ENCODE results near the gene ADAM33.

ADAM33 gene

GRCh38 chr20:3677733-3678132 is 4.1 kb downstream of the ADAM33 start:
- Histone ChIP-seq H3K9ac (ENCODE audit: low read depth in 1 of 2, low read length in 2 of 2) (no peak overlapping the region), H3K36me3 (ENCODE audit: control insufficient read depth in 1 of 2, insufficient read depth in 2 of 2, low read length in 2 of 2) (no peaks in the 10 kb centered on the region), H3K4me1 (ENCODE audit: control insufficient read depth in 1 of 2, insufficient read depth in 2 of 2, low read length in 2 of 2) (no peaks in the 10 kb centered on the region), H3K27me3 (ENCODE audit: control insufficient read depth in 1 of 2, insufficient read depth in 2 of 2, low read length in 2 of 2) (peaks cover 39 to 43% of the 10 kb centered on the region in 2 donors), H3K4me3 (ENCODE audit: low read depth in 1 of 2, low read length in 2 of 2) (no peak overlapping the region), H3K27ac (ENCODE audit: low read depth, low read length) (no peak overlapping the region), H3K9me3 (ENCODE audit: control insufficient read depth in 1 of 2, low read length in 2 of 2) (no peaks in the 10 kb centered on the region)

GRCh38 chr20:3674995-3675900 is 6.6 kb downstream of the ADAM33 start:
- Histone ChIP-seq H3K36me3 (ENCODE audit: control insufficient read depth in 1 of 2, insufficient read depth in 2 of 2, low read length in 2 of 2) (no peaks in the 10 kb centered on the region), H3K27ac (ENCODE audit: low read depth, low read length) (no peak overlapping the region), H3K9ac (ENCODE audit: low read depth in 1 of 2, low read length in 2 of 2) (no peak overlapping the region), H3K9me3 (ENCODE audit: control insufficient read depth in 1 of 2, low read length in 2 of 2) (no peaks in the 10 kb centered on the region), H3K27me3 (ENCODE audit: control insufficient read depth in 1 of 2, insufficient read depth in 2 of 2, low read length in 2 of 2) (peaks cover 34 to 36% of the 10 kb centered on the region in 2 donors), H3K4me3 (ENCODE audit: low read depth in 1 of 2, low read length in 2 of 2) (no peak overlapping the region), H3K4me1 (ENCODE audit: control insufficient read depth in 1 of 2, insufficient read depth in 2 of 2, low read length in 2 of 2) (no peaks in the 10 kb centered on the region)

GRCh38 chr20:3674447-3674846 is 7.4 kb downstream of the ADAM33 start:
- no peaks in the 10 kb centered on the region for H3K4me1 ChIP-seq (ENCODE audit: control insufficient read depth in 1 of 2, insufficient read depth in 2 of 2, low read length in 2 of 2)
- H3K36me3 ChIP-seq (ENCODE audit: control insufficient read depth in 1 of 2, insufficient read depth in 2 of 2, low read length in 2 of 2) = no peaks in the 10 kb centered on the region
- H3K9me3 ChIP-seq (ENCODE audit: control insufficient read depth in 1 of 2, low read length in 2 of 2) = no peaks in the 10 kb centered on the region
- peaks cover 33 to 39% of the 10 kb centered on the region in 2 donors for H3K27me3 ChIP-seq (ENCODE audit: control insufficient read depth in 1 of 2, insufficient read depth in 2 of 2, low read length in 2 of 2)
- H3K4me3 ChIP-seq (ENCODE audit: low read depth in 1 of 2, low read length in 2 of 2) = no peak overlapping the region
- no peak overlapping the region for H3K27ac ChIP-seq (ENCODE audit: low read depth, low read length)
- H3K9ac ChIP-seq (ENCODE audit: low read depth in 1 of 2, low read length in 2 of 2) = no peak overlapping the region

GRCh38 chr20:3673221-3674070 is 8.4 kb downstream of the ADAM33 start:
- no peak overlapping the region for H3K4me3 ChIP-seq (ENCODE audit: low read depth in 1 of 2, low read length in 2 of 2)
- peaks cover 33 to 44% of the 10 kb centered on the region in 2 donors for H3K27me3 ChIP-seq (ENCODE audit: control insufficient read depth in 1 of 2, insufficient read depth in 2 of 2, low read length in 2 of 2)
- no peak overlapping the region for H3K9ac ChIP-seq (ENCODE audit: low read depth in 1 of 2, low read length in 2 of 2)
- no peak overlapping the region for H3K27ac ChIP-seq (ENCODE audit: low read depth, low read length)
- H3K36me3 ChIP-seq (ENCODE audit: control insufficient read depth in 1 of 2, insufficient read depth in 2 of 2, low read length in 2 of 2) = no peaks in the 10 kb centered on the region
- no peaks in the 10 kb centered on the region for H3K9me3 ChIP-seq (ENCODE audit: control insufficient read depth in 1 of 2, low read length in 2 of 2)
- H3K4me1 ChIP-seq (ENCODE audit: control insufficient read depth in 1 of 2, insufficient read depth in 2 of 2, low read length in 2 of 2) = no peaks in the 10 kb centered on the region

- Histone ChIP-seq H3K4me1 (ENCODE audit: control insufficient read depth in 1 of 2, insufficient read depth in 2 of 2, low read length in 2 of 2) (no peaks in the 10 kb centered on the region), H3K9me3 (ENCODE audit: control insufficient read depth in 1 of 2, low read length in 2 of 2) (no peaks in the 10 kb centered on the region), H3K27ac (ENCODE audit: low read depth, low read length) (no peak overlapping the region), H3K27me3 (ENCODE audit: control insufficient read depth in 1 of 2, insufficient read depth in 2 of 2, low read length in 2 of 2) (peaks cover 33 to 45% of the 10 kb centered on the region in 2 donors), H3K9ac (ENCODE audit: low read depth in 1 of 2, low read length in 2 of 2) (no peak overlapping the region), H3K4me3 (ENCODE audit: low read depth in 1 of 2, low read length in 2 of 2) (no peak overlapping the region), H3K36me3 (ENCODE audit: control insufficient read depth in 1 of 2, insufficient read depth in 2 of 2, low read length in 2 of 2) (no peaks in the 10 kb centered on the region)
Observed at GRCh38 chr20:3672547-3673171, 9.2 kb downstream of the ADAM33 start.

- Histone ChIP-seq H3K9me3 (ENCODE audit: control insufficient read depth in 1 of 2, low read length in 2 of 2) (no peaks in the 10 kb centered on the region), H3K4me1 (ENCODE audit: control insufficient read depth in 1 of 2, insufficient read depth in 2 of 2, low read length in 2 of 2) (no peaks in the 10 kb centered on the region), H3K36me3 (ENCODE audit: control insufficient read depth in 1 of 2, insufficient read depth in 2 of 2, low read length in 2 of 2) (no peaks in the 10 kb centered on the region), H3K27me3 (ENCODE audit: control insufficient read depth in 1 of 2, insufficient read depth in 2 of 2, low read length in 2 of 2) (peaks cover 33 to 45% of the 10 kb centered on the region in 2 donors), H3K4me3 (ENCODE audit: low read depth in 1 of 2, low read length in 2 of 2) (no peak overlapping the region), H3K9ac (ENCODE audit: low read depth in 1 of 2, low read length in 2 of 2) (no peak overlapping the region), H3K27ac (ENCODE audit: low read depth, low read length) (no peak overlapping the region)
Observed at GRCh38 chr20:3671986-3672546, 9.7 kb downstream of the ADAM33 start.

GRCh38 chr20:3670945-3671344 is 10.9 kb downstream of the ADAM33 start:
- Histone ChIP-seq H3K9me3 (ENCODE audit: control insufficient read depth in 1 of 2, low read length in 2 of 2) (no peaks in the 10 kb centered on the region), H3K36me3 (ENCODE audit: control insufficient read depth in 1 of 2, insufficient read depth in 2 of 2, low read length in 2 of 2) (no peaks in the 10 kb centered on the region), H3K27ac (ENCODE audit: low read depth, low read length) (no peak overlapping the region), H3K4me3 (ENCODE audit: low read depth in 1 of 2, low read length in 2 of 2) (no peak overlapping the region), H3K9ac (ENCODE audit: low read depth in 1 of 2, low read length in 2 of 2) (no peak overlapping the region), H3K4me1 (ENCODE audit: control insufficient read depth in 1 of 2, insufficient read depth in 2 of 2, low read length in 2 of 2) (peaks cover 3 to 5% of the 10 kb centered on the region in 2 donors), H3K27me3 (ENCODE audit: control insufficient read depth in 1 of 2, insufficient read depth in 2 of 2, low read length in 2 of 2) (peaks cover 31 to 43% of the 10 kb centered on the region in 2 donors)

- peaks cover 4 to 7% of the 10 kb centered on the region in 2 donors for H3K4me1 ChIP-seq (ENCODE audit: control insufficient read depth in 1 of 2, insufficient read depth in 2 of 2, low read length in 2 of 2)
- peaks cover 28 to 40% of the 10 kb centered on the region in 2 donors for H3K27me3 ChIP-seq (ENCODE audit: control insufficient read depth in 1 of 2, insufficient read depth in 2 of 2, low read length in 2 of 2)
- H3K9me3 ChIP-seq (ENCODE audit: control insufficient read depth in 1 of 2, low read length in 2 of 2) = no peaks in the 10 kb centered on the region
- H3K4me3 ChIP-seq (ENCODE audit: low read depth in 1 of 2, low read length in 2 of 2) = no peak overlapping the region
- H3K27ac ChIP-seq (ENCODE audit: low read depth, low read length) = no peak overlapping the region
- H3K36me3 ChIP-seq (ENCODE audit: control insufficient read depth in 1 of 2, insufficient read depth in 2 of 2, low read length in 2 of 2) = no peaks in the 10 kb centered on the region
- H3K9ac ChIP-seq (ENCODE audit: low read depth in 1 of 2, low read length in 2 of 2) = no peak overlapping the region
Observed at GRCh38 chr20:3670511-3670910, 11.3 kb downstream of the ADAM33 start.

- Histone ChIP-seq H3K9me3 (ENCODE audit: control insufficient read depth in 1 of 2, low read length in 2 of 2) (no peaks in the 10 kb centered on the region), H3K9ac (ENCODE audit: low read depth in 1 of 2, low read length in 2 of 2) (no peak overlapping the region), H3K4me3 (ENCODE audit: low read depth in 1 of 2, low read length in 2 of 2) (no peak overlapping the region), H3K4me1 (ENCODE audit: control insufficient read depth in 1 of 2, insufficient read depth in 2 of 2, low read length in 2 of 2) (peaks cover 4 to 7% of the 10 kb centered on the region in 2 donors), H3K27ac (ENCODE audit: low read depth, low read length) (no peak overlapping the region), H3K27me3 (ENCODE audit: control insufficient read depth in 1 of 2, insufficient read depth in 2 of 2, low read length in 2 of 2) (peaks cover 21 to 33% of the 10 kb centered on the region in 2 donors), H3K36me3 (ENCODE audit: control insufficient read depth in 1 of 2, insufficient read depth in 2 of 2, low read length in 2 of 2) (no peaks in the 10 kb centered on the region)
Observed at GRCh38 chr20:3669710-3670367, 12.0 kb downstream of the ADAM33 start.

Measured in duodenal mucosa (tissue), 2 donors.